ENCODE results near the gene PRDM13.

DNA sequence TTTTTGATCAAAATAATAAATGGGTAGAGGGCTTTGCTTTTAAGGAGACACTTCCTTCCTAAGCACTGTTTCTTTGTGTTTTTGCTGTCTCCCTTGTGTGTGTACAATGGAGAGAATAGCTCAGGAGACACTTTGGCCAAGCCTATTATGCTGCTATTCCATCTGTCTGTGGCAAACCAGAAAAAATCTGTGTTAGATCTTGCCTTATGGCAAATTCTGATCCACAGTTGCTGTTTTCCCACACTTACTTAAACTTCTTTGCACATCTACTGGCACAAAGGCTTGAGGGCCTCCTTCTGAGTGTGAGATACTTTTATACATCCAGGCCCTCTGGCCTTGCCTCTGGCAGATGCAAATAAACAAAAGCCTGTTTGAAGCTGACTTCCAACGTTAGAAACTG, 53.6 kb downstream of the PRDM13 start:
- TF ChIP-seq SP1 (CRISPR knock-in tag; conservative IDR thresholded peaks at IDR 0.05) (no peak), ELF4 (CRISPR knock-in tag; IDR thresholded peaks at IDR 0.05; ENCODE audit: low read depth) (no peak), CBFB (CRISPR knock-in tag; IDR thresholded peaks at IDR 0.05; ENCODE audit: low read depth) (no peak)
- TF ChIP-seq, protein P1, sequence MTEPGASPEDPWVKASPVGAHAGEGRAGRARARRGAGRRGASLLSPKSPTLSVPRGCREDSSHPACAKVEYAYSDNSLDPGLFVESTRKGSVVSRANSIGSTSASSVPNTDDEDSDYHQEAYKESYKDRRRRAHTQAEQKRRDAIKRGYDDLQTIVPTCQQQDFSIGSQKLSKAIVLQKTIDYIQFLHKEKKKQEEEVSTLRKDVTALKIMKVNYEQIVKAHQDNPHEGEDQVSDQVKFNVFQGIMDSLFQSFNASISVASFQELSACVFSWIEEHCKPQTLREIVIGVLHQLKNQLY (CRISPR knock-in tag; IDR thresholded peaks at IDR 0.05): no peak
- TF ChIP-seq, protein P2, sequence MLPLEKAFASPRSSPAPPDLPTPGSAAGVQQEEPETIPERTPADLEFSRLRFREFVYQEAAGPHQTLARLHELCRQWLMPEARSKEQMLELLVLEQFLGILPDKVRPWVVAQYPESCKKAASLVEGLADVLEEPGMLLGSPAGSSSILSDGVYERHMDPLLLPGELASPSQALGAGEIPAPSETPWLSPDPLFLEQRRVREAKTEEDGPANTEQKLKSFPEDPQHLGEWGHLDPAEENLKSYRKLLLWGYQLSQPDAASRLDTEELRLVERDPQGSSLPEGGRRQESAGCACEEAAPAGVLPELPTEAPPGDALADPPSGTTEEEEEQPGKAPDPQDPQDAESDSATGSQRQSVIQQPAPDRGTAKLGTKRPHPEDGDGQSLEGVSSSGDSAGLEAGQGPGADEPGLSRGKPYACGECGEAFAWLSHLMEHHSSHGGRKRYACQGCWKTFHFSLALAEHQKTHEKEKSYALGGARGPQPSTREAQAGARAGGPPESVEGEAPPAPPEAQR (CRISPR knock-in tag; IDR thresholded peaks at IDR 0.05): no peak
- TF ChIP-seq, protein P3, sequence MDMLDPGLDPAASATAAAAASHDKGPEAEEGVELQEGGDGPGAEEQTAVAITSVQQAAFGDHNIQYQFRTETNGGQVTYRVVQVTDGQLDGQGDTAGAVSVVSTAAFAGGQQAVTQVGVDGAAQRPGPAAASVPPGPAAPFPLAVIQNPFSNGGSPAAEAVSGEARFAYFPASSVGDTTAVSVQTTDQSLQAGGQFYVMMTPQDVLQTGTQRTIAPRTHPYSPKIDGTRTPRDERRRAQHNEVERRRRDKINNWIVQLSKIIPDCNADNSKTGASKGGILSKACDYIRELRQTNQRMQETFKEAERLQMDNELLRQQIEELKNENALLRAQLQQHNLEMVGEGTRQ (CRISPR knock-in tag; IDR thresholded peaks at IDR 0.05): no peak
- TF ChIP-seq, protein P4, sequence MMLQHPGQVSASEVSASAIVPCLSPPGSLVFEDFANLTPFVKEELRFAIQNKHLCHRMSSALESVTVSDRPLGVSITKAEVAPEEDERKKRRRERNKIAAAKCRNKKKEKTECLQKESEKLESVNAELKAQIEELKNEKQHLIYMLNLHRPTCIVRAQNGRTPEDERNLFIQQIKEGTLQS (CRISPR knock-in tag; conservative IDR thresholded peaks at IDR 0.05): no peak
- TF ChIP-seq, protein P5, sequence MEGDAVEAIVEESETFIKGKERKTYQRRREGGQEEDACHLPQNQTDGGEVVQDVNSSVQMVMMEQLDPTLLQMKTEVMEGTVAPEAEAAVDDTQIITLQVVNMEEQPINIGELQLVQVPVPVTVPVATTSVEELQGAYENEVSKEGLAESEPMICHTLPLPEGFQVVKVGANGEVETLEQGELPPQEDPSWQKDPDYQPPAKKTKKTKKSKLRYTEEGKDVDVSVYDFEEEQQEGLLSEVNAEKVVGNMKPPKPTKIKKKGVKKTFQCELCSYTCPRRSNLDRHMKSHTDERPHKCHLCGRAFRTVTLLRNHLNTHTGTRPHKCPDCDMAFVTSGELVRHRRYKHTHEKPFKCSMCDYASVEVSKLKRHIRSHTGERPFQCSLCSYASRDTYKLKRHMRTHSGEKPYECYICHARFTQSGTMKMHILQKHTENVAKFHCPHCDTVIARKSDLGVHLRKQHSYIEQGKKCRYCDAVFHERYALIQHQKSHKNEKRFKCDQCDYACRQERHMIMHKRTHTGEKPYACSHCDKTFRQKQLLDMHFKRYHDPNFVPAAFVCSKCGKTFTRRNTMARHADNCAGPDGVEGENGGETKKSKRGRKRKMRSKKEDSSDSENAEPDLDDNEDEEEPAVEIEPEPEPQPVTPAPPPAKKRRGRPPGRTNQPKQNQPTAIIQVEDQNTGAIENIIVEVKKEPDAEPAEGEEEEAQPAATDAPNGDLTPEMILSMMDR (IDR thresholded peaks at IDR 0.05): no peak

Measured in WTC11 (cell line).